OCI-LY1 (cell line): ENCODE measurements around the gene JPH2.

ENCODE experiments used
- H2AFZ ChIP-seq: fragments of 200-600 bp; sonication (generic), shearing (Covaris generic); 2 replicates; pipeline ENCODE4 v1.6.0; 2014; ENCODE audit warnings: antibody characterized with exemption, mild to moderate bottlenecking, low read length
- H3F3A ChIP-seq: fragments of 200-600 bp; sonication (generic), shearing (Covaris generic); 2 replicates; pipeline ENCODE4 v1.6.0; 2014; ENCODE audit warnings: mild to moderate bottlenecking, antibody characterized with exemption, low read length, moderate library complexity; ENCODE audit not compliant: insufficient read depth
- H3K27ac ChIP-seq: fragments of 200-600 bp; sonication (generic); 2 replicates; pipeline ENCODE4 v1.5.1; 2014; ENCODE audit warnings: low read length, mixed run types, mild to moderate bottlenecking, low read depth; ENCODE audit not compliant: poor library complexity, severe bottlenecking
- H3K27me3 ChIP-seq: fragments of 200-600 bp; sonication (generic); 2 replicates; pipeline ENCODE4 v1.6.0; 2014; ENCODE audit warnings: antibody characterized with exemption, mild to moderate bottlenecking, low read length, moderate library complexity; ENCODE audit not compliant: insufficient read depth
- H3K36me3 ChIP-seq: fragments of 200-600 bp; sonication (generic); 2 replicates; pipeline ENCODE4 v1.6.1; 2014; ENCODE audit warnings: mild to moderate bottlenecking, antibody characterized with exemption, low read length, moderate library complexity, mixed read lengths; ENCODE audit not compliant: insufficient read depth
- H3K4me1 ChIP-seq: fragments of 200-600 bp; sonication (generic); 2 replicates; pipeline ENCODE4 v1.5.1; 2014; ENCODE audit warnings: mild to moderate bottlenecking, low read length, moderate library complexity; ENCODE audit not compliant: insufficient read depth, severe bottlenecking
- H3K4me2 ChIP-seq: fragments of 200-600 bp; sonication (generic), shearing (Covaris generic); 2 replicates; pipeline ENCODE4 v1.6.1; 2014; ENCODE audit warnings: low read length
- H3K4me3 ChIP-seq: fragments of 200-600 bp; sonication (generic); 2 replicates; pipeline ENCODE4 v1.5.1; 2014; ENCODE audit warnings: low read length, low read depth, mild to moderate bottlenecking, mixed read lengths; ENCODE audit not compliant: poor library complexity, severe bottlenecking
- H3K79me2 ChIP-seq: fragments of 200-600 bp; shearing (Covaris generic); 2 replicates; pipeline ENCODE4 v1.6.1; 2016; ENCODE audit warnings: mixed run types, low read length, mixed read lengths; ENCODE audit not compliant: insufficient read depth
- H3K9ac ChIP-seq: fragments of 200-600 bp; sonication (generic), shearing (Covaris generic); 2 replicates; pipeline ENCODE4 v1.6.1; 2014; ENCODE audit warnings: mild to moderate bottlenecking, low read length, mixed read lengths
- H3K9me2 ChIP-seq: fragments of 200-600 bp; sonication (generic), shearing (Covaris generic); 2 replicates; pipeline ENCODE4 v1.6.1; 2014; ENCODE audit warnings: low read depth, mild to moderate bottlenecking, low read length, mixed read lengths
- H3K9me3 ChIP-seq: fragments of 200-600 bp; shearing (Covaris generic); 2 replicates; pipeline ENCODE4 v1.6.1; 2014; ENCODE audit warnings: low read length, mixed read lengths
- H4K20me1 ChIP-seq: fragments of 200-600 bp; sonication (generic), shearing (Covaris generic); 2 replicates; pipeline ENCODE4 v1.6.0; 2016; ENCODE audit warnings: mild to moderate bottlenecking, low read length; ENCODE audit not compliant: insufficient read depth
- CTCF ChIP-seq: fragments of 200-600 bp; sonication (generic), shearing (Covaris generic); IDR thresholded peaks from 2 replicates; pipeline ENCODE4 v1.5.1; 2017; ENCODE audit warnings: mild to moderate bottlenecking, antibody characterized with exemption, low read length, moderate library complexity, mixed read lengths
- EZH2 ChIP-seq: fragments of 200-600 bp; sonication (generic), shearing (Covaris generic); IDR thresholded peaks from 2 replicates; pipeline ENCODE4 v1.8.0; 2017; ENCODE audit warnings: borderline replicate concordance, mixed run types, mild to moderate bottlenecking, antibody characterized with exemption, low read length, moderate library complexity, mixed read lengths

The JPH2 gene

GRCh38 chr20:44081476-44081875 is 105.5 kb downstream of the JPH2 start:
- no peaks in the 10 kb centered on the region for H3K9me2 ChIP-seq

GRCh38 chr20:44080646-44081267 is 106.2 kb downstream of the JPH2 start:
- peaks cover 13% of the 10 kb centered on the region for H3K4me1 ChIP-seq
- TF ChIP-seq EZH2 (no peak), CTCF (peak; percentile 98)
- H3K79me2 ChIP-seq, result no peaks in the 10 kb centered on the region
- H3K4me3 ChIP-seq, result no peak overlapping the region
- no peaks in the 10 kb centered on the region for H3K27me3 ChIP-seq
- H3K36me3 ChIP-seq, result no peaks in the 10 kb centered on the region
- H3K9me3 ChIP-seq, result no peaks in the 10 kb centered on the region
- no peak overlapping the region for H3K9ac ChIP-seq
- H3F3A ChIP-seq, result no peaks in the 10 kb centered on the region
- H3K4me2 ChIP-seq, result no peak overlapping the region
- H3K27ac ChIP-seq, result no peak overlapping the region
- H2AFZ ChIP-seq, result no peak overlapping the region
- no peaks in the 10 kb centered on the region for H3K9me2 ChIP-seq
- H4K20me1 ChIP-seq, result no peaks in the 10 kb centered on the region

More at GRCh38 chr20:44081476-44081875, 105.5 kb downstream of the JPH2 start:
- H3K9ac ChIP-seq, result no peak overlapping the region
- peaks cover 20% of the 10 kb centered on the region for H3K4me1 ChIP-seq
- H4K20me1 ChIP-seq, result no peaks in the 10 kb centered on the region
- no peaks in the 10 kb centered on the region for H3K27me3 ChIP-seq
- no peak overlapping the region for H3K4me2 ChIP-seq
- H3K9me3 ChIP-seq, result no peaks in the 10 kb centered on the region
- H3F3A ChIP-seq, result no peaks in the 10 kb centered on the region
- no peak overlapping the region for H2AFZ ChIP-seq
- no peak overlapping the region for H3K4me3 ChIP-seq
- TF ChIP-seq CTCF, result no peak
- TF ChIP-seq EZH2, result no peak
- H3K36me3 ChIP-seq, result no peaks in the 10 kb centered on the region
- H3K79me2 ChIP-seq, result no peaks in the 10 kb centered on the region
- H3K27ac ChIP-seq, result no peak overlapping the region

GRCh38 chr20:44080064-44080463 is 106.9 kb downstream of the JPH2 start:
- Histone ChIP-seq H3K4me2 (no peak overlapping the region), H3F3A (no peaks in the 10 kb centered on the region), H3K4me3 (no peak overlapping the region), H4K20me1 (no peaks in the 10 kb centered on the region), H3K4me1 (peaks cover 12% of the 10 kb centered on the region), H2AFZ (no peak overlapping the region), H3K9ac (no peak overlapping the region), H3K27me3 (no peaks in the 10 kb centered on the region), H3K27ac (no peak overlapping the region), H3K79me2 (no peaks in the 10 kb centered on the region), H3K36me3 (no peaks in the 10 kb centered on the region), H3K9me2 (no peaks in the 10 kb centered on the region), H3K9me3 (no peaks in the 10 kb centered on the region)
- TF ChIP-seq CTCF (no peak), EZH2 (no peak)
